PC-9 (cell line): Measurements from ENCODE around the gene XYLT2.

Source experiments
- CTCF ChIP-seq: fragments of 200-600 bp; sonication (generic); conservative IDR thresholded peaks from 2 replicates; pipeline ENCODE4 v1.6.1; 2017; ENCODE audit warnings: mixed run types, antibody characterized with exemption, mild to moderate bottlenecking, moderate library complexity
- EZH2 ChIP-seq: fragments of 200-600 bp; sonication (generic); IDR thresholded peaks from 2 replicates; pipeline ENCODE4 v1.8.0; 2017; ENCODE audit warnings: antibody characterized with exemption, low read depth

- no peak; the same call in 1 of the 2 replicates for TF ChIP-seq CTCF
- TF ChIP-seq EZH2: no peak
These were observed 34.7 kb downstream of the XYLT2 start for GRCh38 chr17:50380369-50381259.
